Transverse colon (tissue), 4 donors: Measurements from ENCODE around the gene RSPRY1.

Experiments
- CTCF ChIP-seq, 5 experiments: fragments of 200-600 bp in 3 of 5; fragments of 450-650 bp in 2 of 5; sonication (generic) in 3 of 5; IDR thresholded peaks; 1 replicate in 2 of 5; 2 replicates in 3 of 5; pipeline ENCODE4 v1.5.1; 2016 to 2017; ENCODE audit warnings: antibody characterized with exemption in 5 of 5, inconsistent platforms in 3 of 5, mild to moderate bottlenecking in 2 of 5, moderate library complexity in 1 of 5
- EP300 ChIP-seq: sonication (generic); formaldehyde crosslinking; IDR thresholded peaks from one replicate; pipeline ENCODE4 v1.6.1; 2017; ENCODE audit warnings: antibody characterized with exemption, low read depth
- POLR2A ChIP-seq: fragments of 450-650 bp; IDR thresholded peaks from one replicate; pipeline ENCODE4 v1.6.1; 2016; ENCODE audit warnings: antibody characterized with exemption, mild to moderate bottlenecking, moderate library complexity
- POLR2AphosphoS5 ChIP-seq, 3 donors: sonication (generic); formaldehyde crosslinking; IDR thresholded peaks; one replicate each; pipeline ENCODE4 v1.6.1; 2016; ENCODE audit warnings: antibody characterized with exemption in 3 of 3

- no peak for TF ChIP-seq POLR2AphosphoS5 (IDR thresholded peaks at IDR 0.05)
- TF ChIP-seq CTCF (IDR thresholded peaks at IDR 0.05): no peak
- TF ChIP-seq POLR2A: no peak
- no peak for TF ChIP-seq EP300
Measured at GRCh38 chr16:57223057-57223456, 36.9 kb downstream of the RSPRY1 start.
